ENCODE data around the gene INSIG2. TPM values are rescaled to one million over a fixed set of nuclear protein-coding genes. Genes with fewer than 3 reads are reported as not detected.
A peak's percentile ranks its signal among the peaks of the same experiment; 100 is the strongest.

The INSIG2 gene
- polyA plus RNA-seq, 1 donor = 17.2 TPM

DNA sequence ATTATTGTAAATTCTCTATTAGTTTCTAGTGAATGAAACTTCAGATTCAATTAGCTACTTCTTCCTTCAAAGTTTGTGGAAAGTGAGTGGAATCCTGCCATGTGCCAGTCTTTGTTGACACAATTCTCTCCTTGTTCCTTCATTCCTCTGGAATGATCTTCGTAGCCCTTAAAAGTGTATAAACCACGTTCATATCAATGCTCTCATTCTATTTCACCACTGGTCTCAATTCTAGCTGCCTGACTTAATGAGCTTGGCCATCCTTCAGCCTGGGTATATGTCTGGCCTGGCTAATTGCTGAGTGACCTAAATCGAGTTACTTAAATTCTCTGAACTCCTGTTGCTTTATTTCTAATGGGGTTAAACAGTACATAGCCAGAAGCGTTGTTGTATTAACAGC, 43.5 kb downstream of the INSIG2 start:
- DNase-seq = no peak

DNA sequence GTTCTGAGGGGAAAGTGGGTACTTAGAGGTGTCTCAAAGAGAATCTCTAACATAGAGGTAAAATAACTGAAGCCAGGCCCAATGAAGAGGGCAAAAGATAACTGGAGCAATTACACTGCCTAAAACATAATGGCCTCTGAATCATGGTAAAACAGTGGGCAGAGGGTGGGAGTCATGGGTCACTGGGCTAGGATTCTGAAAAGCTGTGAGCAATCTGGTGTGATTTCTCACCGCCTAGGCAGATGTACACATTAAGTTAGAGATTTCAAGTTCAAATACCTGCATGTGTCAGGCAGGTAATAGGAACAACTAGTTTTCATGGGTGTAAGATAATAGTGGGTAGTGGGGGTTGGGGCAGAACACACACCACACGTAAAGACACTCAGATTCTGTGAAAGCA, 45.6 kb downstream of the INSIG2 start:
- DNase-seq = no peak

DNA sequence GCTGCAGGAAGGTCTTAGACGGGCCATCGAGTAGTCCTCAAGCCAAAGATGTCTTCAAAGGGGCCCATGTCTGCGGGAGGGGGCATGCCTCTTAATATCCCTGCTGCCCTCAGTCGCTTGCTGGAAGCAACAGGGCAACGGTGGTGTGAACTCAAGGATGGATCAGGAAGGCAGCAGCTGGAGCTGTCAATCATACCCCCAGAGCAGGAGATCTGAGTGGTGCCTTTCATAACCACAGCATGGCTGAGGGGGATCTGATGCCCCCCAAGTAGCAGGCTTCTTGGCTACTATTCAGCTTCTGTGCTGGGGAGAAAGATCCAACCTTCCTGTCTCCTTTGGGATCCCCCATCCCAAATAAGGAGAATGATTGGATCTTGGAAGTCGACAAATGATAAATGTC, 46.4 kb downstream of the INSIG2 start:
- no peak for DNase-seq

DNA sequence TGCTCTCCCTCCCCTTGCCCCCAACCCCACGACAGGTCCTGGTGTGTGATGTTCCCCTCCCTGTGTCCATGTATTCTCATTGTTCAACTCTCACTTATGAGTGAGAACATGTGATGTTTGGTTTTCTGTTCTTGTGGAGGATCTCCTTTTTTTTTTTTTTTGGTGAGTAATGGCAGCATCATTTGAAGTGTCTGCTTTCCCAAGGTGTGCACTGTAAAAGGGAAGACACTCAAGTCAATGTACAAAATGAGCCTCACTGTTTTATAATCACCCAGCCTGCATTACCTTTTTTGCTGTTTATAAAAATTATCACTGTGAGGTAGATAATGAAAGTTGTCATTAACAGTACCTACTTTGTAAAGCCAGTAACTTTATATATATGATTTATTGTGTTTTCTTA, 56.9 kb downstream of the INSIG2 start:
- DNase-seq = no peak

DNA sequence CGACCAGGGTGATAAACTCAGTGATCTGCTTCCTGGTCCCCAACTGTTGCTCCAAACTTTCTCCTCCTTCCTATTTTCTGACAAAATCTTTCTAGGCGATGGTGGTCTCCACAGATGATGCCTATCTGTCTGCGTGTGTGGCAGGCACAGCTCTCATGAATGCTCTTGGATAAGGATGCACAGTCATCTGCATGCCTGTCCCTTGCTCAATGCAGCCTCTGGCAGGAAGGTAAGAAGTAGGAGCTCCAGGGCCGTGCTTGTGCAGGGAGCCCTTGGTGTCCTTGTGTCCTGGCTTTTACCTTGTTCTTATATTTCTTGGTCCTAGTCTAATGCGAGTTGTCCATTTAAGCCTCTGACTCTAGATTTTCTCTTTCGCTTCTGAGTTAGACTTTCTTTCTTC, 57.5 kb downstream of the INSIG2 start:
- DNase-seq = no peak

DNA sequence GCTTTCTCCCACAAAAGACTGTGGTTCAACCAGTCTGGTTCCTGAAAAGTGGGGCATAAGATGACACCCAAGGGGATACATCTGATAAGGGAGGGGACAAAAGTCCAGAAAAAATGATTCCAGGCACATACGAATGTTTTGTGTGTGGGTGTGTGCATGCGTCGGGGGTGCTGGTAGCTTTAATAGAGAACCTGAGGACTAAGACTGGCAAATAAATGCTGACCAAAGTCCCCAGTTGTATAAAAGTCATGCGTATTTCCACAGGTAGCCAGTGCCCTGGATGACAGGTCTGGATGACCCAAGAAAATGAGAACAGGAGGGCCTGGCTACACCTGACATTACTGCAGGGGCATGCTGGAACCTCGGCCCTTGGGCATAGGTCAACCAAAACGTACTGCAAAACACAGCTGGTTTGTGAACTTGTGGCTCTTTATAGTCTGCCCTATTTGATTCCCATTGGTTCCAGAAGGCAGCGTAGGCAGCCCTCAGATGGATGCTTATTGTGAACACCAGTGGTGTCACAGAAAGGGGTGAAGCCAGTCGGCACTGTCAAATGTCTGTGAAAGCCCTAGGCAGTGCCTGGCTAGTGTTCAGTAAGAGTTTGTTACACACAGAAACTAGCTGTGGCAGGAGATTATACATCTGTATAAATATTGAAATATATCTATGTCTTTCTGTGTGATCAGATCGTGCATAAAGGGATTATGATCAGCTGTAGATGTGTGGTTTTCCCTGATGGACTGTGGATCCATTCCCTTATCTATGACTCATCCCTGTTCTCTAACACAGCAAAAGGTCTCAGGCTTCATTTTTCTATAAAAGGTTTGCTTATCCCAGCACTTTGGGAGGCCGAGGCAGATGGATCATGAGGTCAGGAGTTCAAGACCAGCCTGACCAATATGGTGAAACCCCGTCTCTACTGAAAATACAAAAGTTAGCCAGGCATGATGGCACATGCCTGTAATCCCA, 58.3 kb downstream of the INSIG2 start:
- DNase-seq = no peak

DNA sequence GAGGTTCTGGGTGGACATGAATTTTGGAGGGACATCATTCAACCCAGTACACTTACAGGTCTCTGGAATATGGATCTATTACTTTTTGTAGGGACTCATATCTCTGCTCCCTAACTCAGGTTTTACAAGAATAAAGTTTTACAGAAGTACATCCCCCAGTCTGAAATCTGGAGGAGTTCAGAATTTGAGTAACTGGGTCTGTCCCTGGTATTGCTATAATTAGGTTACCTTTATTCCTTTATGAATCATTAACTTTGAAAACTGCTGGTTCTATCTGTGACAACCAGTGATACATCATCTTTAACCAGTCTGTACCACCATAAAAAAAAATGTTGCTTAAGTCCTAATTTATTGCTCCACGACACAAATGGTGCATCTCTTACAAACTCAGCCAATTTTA, 59.9 kb downstream of the INSIG2 start:
- no peak for DNase-seq

DNA sequence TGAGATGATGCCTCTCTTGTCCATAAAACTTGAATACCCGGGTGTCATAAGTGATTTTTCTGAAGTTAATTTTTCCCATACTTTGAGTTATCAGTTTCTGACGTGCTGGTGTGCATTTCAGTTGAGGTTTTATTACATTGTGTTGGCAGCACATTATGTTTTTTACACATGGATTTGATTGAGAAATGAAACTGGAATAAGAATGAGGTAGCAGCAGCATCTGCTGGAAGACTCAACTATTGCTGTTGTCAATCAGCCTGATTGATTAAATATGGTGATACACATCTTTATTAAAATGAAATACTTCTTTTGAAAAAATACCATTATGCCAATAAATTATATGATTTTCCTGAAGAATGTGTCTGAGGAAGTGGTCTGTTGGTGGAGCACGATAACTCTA, 60.5 kb downstream of the INSIG2 start:
- DNase-seq = peak; percentile 8

DNA sequence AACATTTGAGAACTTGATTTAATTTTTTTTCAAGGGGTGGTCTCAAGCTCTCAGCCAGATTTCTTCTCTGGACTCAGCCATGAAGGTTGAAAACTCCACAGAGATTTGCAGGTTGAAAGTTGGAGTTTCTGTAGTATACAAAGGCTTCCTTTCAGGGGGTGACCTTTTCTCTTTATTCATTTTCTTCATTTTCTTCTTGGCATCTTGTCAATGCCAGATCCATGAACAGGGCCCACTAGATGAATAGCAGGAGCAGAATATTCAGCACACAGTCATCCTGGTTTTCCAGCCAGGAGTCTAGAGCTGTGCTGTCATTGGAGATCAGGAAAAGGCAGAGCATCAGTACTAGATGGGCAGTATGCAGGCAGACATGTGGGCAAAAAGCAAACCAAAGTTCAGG, 62.0 kb downstream of the INSIG2 start:
- DNase-seq = no peak

DNA sequence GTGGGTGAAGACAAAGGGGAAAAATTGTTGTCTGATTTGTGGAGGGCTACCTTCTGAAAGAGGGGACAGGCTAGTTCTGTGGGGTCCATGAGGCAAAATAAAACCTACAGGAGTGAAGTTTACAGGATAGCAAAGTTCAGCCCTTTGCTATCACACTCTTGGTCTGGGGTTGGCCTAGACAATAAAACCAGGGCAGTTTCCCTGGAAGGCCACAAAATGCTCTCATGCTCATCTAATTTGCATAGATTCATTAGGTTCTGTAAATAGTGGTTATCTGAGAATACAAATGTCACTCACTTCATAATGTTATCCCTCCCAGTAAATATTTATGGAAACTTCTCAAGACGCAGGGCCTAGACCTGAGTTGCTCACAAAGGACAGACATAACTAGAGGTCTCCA, 63.6 kb downstream of the INSIG2 start:
- DNase-seq = no peak

DNA sequence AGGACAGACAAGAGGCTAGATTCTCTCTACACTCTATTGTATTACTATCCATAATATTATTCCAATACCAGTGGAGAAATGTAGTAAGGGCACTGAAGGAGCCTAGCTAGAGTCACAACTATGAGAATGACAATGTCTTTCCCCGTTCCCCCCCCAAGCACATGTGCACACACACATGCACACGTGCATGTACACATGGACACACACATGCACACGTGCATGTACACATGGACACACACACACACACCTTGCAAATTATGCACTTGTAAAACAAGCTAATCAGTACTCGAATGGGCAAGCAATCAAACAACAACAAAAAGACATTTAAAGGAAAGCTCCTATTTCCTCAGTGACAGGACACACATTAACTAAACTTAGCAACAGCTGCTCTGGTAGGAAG, 65.2 kb downstream of the INSIG2 start:
- DNase-seq = no peak

DNA sequence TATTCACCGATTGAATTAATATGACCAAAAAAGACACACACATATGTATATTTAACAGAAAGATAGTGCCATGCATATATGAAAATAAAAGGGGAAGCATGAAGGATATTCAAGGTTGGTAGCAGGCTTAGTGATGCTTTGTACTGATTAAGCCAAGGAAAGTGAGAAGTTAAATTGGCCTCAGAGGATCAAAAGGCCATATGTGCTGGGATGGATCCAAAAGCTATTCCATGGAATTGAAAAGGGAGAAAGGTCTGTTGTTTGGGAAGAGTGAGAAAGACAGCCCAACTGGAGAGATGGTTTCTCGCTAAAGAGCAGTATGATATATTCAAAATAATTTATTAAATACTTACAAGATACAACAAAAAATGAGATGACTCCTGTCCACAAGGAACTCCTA, 65.9 kb downstream of the INSIG2 start:
- no peak for DNase-seq

Other genes with a start within 250 kb of the INSIG2 start
- 29.9 TPM for gene CCDC93, start 74.4 kb upstream of the INSIG2 start, polyA plus RNA-seq (ENCODE audit: insufficient read length)

Measured in hindlimb muscle (tissue), 1 donor.